K562 (cell line): Measurements from ENCODE around the gene ZNF865. TPM values are rescaled to one million over a fixed set of nuclear protein-coding genes. Genes with fewer than 3 reads are reported as not detected.
A peak's percentile ranks its signal among the peaks of the same experiment; 100 is the strongest.

Experiments used
- ESRRA ChIP-seq: fragments of 450-650 bp; IDR thresholded peaks from 2 replicates; pipeline ENCODE4 v1.6.1; 2014; ENCODE audit warnings: low read depth, mild to moderate bottlenecking, moderate library complexity, borderline replicate concordance
- IRF2 ChIP-seq: sonication (generic); formaldehyde crosslinking; IDR thresholded peaks from 2 replicates; pipeline ENCODE4 v1.8.1; 2022; ENCODE audit warnings: mild to moderate bottlenecking, missing genetic modification reagents
- NFRKB ChIP-seq: fragments of 450-650 bp; IDR thresholded peaks from 2 replicates; pipeline ENCODE4 v1.6.1; 2016; ENCODE audit warnings: low read depth
- PHB ChIP-seq: fragments of 250-450 bp; sonication (Bioruptor Pico); IDR thresholded peaks from 2 replicates; pipeline ENCODE4 v1.5.0; 2021
- PHF20 ChIP-seq: fragments of 450-650 bp; IDR thresholded peaks from 2 replicates; pipeline ENCODE4 v1.6.1; 2018; ENCODE audit not compliant: partially characterized antibody
- PML ChIP-seq: IDR thresholded peaks from 2 replicates; pipeline ENCODE4 v1.6.1; 2012; ENCODE audit warnings: low read length, inconsistent platforms
- ZNF274 ChIP-seq: IDR thresholded peaks from 2 replicates; pipeline ENCODE4 v1.6.1; 2011; ENCODE audit warnings: low read depth, mild to moderate bottlenecking, low read length, moderate library complexity, borderline replicate concordance
- ZNF311 ChIP-seq: fragments of 250-450 bp; sonication (Bioruptor Pico); IDR thresholded peaks from 2 replicates; pipeline ENCODE4 v1.4.0; 2020; ENCODE audit warnings: mild to moderate bottlenecking, moderate library complexity
- ZNF436 ChIP-seq: fragments of 250-450, 450-650 bp; sonication (Bioruptor Pico); formaldehyde crosslinking; IDR thresholded peaks from 2 replicates; pipeline ENCODE4 v1.7.0; 2020; ENCODE audit warnings: mild to moderate bottlenecking
- ZZZ3 ChIP-seq: fragments of 450-650 bp; IDR thresholded peaks from 2 replicates; pipeline ENCODE4 v1.6.1; 2016; ENCODE audit warnings: antibody characterized with exemption, mild to moderate bottlenecking, moderate library complexity
- polyA plus RNA-seq, 8 experiments: library from polyadenylated mRNA; depleted of rRNA in 4 of 8; stranded (reverse) in 5 of 8; unstranded in 3 of 8; fragments of >200 nt; fragmentation: Nextera tagmentation in 2 of 8; fragmentation: Illumina TruSeq in 1 of 8; extraction: Ambion mirVana in 2 of 8; extraction: Trizol in 1 of 8; gene quantifications; 2 replicates each; pipeline versions ENCODE4 v1.2.1 to v1.2.3, GENCODE V29; 2011 to 2014; ENCODE audit warnings: inconsistent platforms in 1 of 8, missing spikeins in 1 of 8
- total RNA-seq, 7 experiments: library from RNA; depleted of rRNA in 6 of 7; stranded (reverse); fragments of >200 nt in 6 of 7; fragmentation: Illumina TruSeq in 2 of 7; extraction: Trizol in 2 of 7; gene quantifications; 2 replicates each; pipeline versions ENCODE4 v1.2.1 to v1.2.3, GENCODE V29; 2011 to 2021; ENCODE audit warnings: low replicate concordance in 1 of 7
- TF ChIP-seq, protein P1 (sequence below), 2 experiments: fragments of 450-650 bp in 1 of 2; sonication (generic) in 1 of 2; formaldehyde crosslinking; conservative IDR thresholded peaks; 2 replicates each; pipeline versions ENCODE4 v1.4.0 to v1.8.1; 2020 to 2022; ENCODE audit warnings: mild to moderate bottlenecking in 1 of 2, missing genetic modification reagents in 1 of 2
- TF ChIP-seq, protein P2 (sequence below), 2 experiments: fragments of 250-450 bp in 1 of 2; fragments of 450-650 bp in 1 of 2; sonication (Bioruptor Pico) in 1 of 2; IDR thresholded peaks; 2 replicates each; pipeline versions ENCODE4 v1.6.1 to v1.8.0; 2016 to 2021; ENCODE audit warnings: mild to moderate bottlenecking in 2 of 2, moderate library complexity in 2 of 2, missing compliant biosample characterization in 1 of 2, missing genetic modification characterization in 1 of 2
- TF ChIP-seq, protein P3 (sequence below), 2 experiments: fragments of 450-650 bp in 1 of 2; sonication (generic) in 1 of 2; formaldehyde crosslinking in 1 of 2; IDR thresholded peaks in 1 of 2; conservative IDR thresholded peaks in 1 of 2; 2 replicates each; pipeline versions ENCODE4 v1.6.1 to v1.8.1; 2016 to 2023; ENCODE audit warnings: mild to moderate bottlenecking in 2 of 2, moderate library complexity in 2 of 2, inconsistent platforms in 1 of 2, missing genetic modification reagents in 1 of 2
- TF ChIP-seq, protein P4 (sequence below): fragments of 250-450 bp; sonication (Bioruptor Pico); IDR thresholded peaks from 2 replicates; pipeline ENCODE4 v1.8.0; 2021; ENCODE audit warnings: mild to moderate bottlenecking, moderate library complexity

Gene ZNF865
- total and polyA plus RNA-seq, 9 of the 15 experiments (the other 6 are each of a cell fraction or from before 2014, with no cell fraction given), result 0.40 to 18.8 (median 1.6) TPM; not detected in 2

DNA sequence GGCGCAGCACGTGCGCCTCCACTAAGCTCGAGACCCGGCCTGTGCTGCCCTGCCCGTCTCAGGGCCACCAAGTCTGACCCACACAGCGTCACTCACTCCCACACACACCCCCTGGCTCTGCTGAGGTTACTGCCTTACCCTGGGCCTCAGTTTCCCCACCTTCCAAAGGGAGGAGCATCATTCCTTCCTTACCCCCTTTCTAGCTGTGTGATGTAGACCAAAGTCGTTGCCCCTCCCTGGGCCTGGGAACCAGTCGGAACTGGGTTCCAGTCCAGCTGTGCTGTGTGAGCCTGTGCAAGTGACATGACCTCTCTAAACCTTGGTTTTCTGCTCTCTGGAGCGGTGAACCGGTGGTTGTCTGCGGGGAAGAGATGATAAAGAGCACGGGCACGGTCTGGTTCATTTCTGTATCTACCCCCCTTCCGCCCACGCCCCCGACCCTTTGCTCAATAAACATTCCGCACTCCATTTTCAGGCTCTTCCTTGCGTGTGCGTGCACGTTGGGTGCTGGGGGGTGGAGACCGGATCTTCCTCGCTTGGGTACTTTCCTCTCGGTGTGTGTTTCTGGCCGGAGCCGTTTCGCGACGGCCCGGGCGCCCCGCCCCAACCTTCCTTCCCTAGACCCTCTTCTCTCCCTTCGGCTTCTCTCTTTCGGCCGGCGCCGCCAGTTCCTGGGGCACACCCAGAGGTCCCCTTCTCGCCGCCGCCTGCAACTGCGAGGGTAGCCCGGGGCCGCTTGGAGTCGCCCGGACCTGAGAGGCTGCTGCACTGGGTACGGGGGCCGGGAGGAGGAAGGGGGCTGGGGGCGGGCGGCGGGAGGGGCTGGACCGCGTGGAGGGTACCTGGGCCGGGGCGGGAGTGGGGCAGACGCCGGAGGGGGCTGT, 37.8 kb downstream of the ZNF865 start, which contains the start of gene ZNF581 (continued):
- TF ChIP-seq, protein P1, sequence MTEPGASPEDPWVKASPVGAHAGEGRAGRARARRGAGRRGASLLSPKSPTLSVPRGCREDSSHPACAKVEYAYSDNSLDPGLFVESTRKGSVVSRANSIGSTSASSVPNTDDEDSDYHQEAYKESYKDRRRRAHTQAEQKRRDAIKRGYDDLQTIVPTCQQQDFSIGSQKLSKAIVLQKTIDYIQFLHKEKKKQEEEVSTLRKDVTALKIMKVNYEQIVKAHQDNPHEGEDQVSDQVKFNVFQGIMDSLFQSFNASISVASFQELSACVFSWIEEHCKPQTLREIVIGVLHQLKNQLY (CRISPR knock-in tag; conservative IDR thresholded peaks at IDR 0.05), result no peak
- TF ChIP-seq, protein P2, sequence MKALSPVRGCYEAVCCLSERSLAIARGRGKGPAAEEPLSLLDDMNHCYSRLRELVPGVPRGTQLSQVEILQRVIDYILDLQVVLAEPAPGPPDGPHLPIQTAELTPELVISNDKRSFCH (CRISPR knock-in tag; IDR thresholded peaks at IDR 0.05), result no peak
- TF ChIP-seq, protein P2 (tag; IDR thresholded peaks at IDR 0.05), result no peak
- TF ChIP-seq PHB (CRISPR knock-in tag), result no peak
- no peak for TF ChIP-seq ZNF311
- TF ChIP-seq ZZZ3, result no peak
- no peak for TF ChIP-seq ZNF436 (CRISPR knock-in tag)
- TF ChIP-seq ESRRA, result peak; percentile 45; the same call in 1 of the 2 replicates
- TF ChIP-seq ZNF274, result no peak
- no peak for TF ChIP-seq IRF2 (CRISPR knock-in tag)
- TF ChIP-seq PHF20, result peak; percentile 93
- TF ChIP-seq NFRKB, result 0 out of 2 replicates have a peak, but pooled peaks have one; percentile 57
- TF ChIP-seq PML, result peak; percentile 52
- TF ChIP-seq, protein P3, sequence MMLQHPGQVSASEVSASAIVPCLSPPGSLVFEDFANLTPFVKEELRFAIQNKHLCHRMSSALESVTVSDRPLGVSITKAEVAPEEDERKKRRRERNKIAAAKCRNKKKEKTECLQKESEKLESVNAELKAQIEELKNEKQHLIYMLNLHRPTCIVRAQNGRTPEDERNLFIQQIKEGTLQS (IDR thresholded peaks at IDR 0.05), result no peak
- TF ChIP-seq, protein P3 (CRISPR knock-in tag; conservative IDR thresholded peaks at IDR 0.05), result no peak
- TF ChIP-seq, protein P4, sequence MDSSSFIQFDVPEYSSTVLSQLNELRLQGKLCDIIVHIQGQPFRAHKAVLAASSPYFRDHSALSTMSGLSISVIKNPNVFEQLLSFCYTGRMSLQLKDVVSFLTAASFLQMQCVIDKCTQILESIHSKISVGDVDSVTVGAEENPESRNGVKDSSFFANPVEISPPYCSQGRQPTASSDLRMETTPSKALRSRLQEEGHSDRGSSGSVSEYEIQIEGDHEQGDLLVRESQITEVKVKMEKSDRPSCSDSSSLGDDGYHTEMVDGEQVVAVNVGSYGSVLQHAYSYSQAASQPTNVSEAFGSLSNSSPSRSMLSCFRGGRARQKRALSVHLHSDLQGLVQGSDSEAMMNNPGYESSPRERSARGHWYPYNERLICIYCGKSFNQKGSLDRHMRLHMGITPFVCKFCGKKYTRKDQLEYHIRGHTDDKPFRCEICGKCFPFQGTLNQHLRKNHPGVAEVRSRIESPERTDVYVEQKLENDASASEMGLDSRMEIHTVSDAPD (CRISPR knock-in tag), result no peak
